PC-9 (cell line): ENCODE data around the gene GALNT5. TPM values are rescaled to one million over a fixed set of nuclear protein-coding genes. Genes with fewer than 3 reads are reported as not detected.

Experiments
- BruUV-seq: library from RNA; stranded (reverse); fragments of 400-500 nt; replicated peaks from 2 replicates; lab custom pipeline; 2021; lab: Mats Ljungman, UMichigan
- CTCF ChIA-PET: fragments of 300-600 bp; sonication (Branson Sonifier 250); formaldehyde crosslinking; loops from one replicate; lab custom pipeline; 2022; ENCODE audit warnings: antibody characterized with exemption; lab: Charles Lee
- POLR2A ChIA-PET: fragments of 300-600 bp; sonication (Branson Sonifier 250); formaldehyde crosslinking; loops from one replicate; lab custom pipeline; 2022; ENCODE audit warnings: antibody characterized with exemption; ENCODE audit not compliant: unreplicated experiment; lab: Charles Lee
- DNase-seq, 2 experiments: peaks; one replicate each; pipeline versions ENCODE4 v3.0.0 to v3.0.0-alpha.2; 2015 to 2022; ENCODE audit warnings: mixed read lengths in 1 of 2
- H2AFZ ChIP-seq: fragments of 200-600 bp; sonication (generic); 2 replicates; pipeline ENCODE4 v1.8.1; 2017; ENCODE audit warnings: antibody characterized with exemption
- H3F3A ChIP-seq: fragments of 200-600 bp; sonication (generic); 2 replicates; pipeline ENCODE4 v1.8.1; 2017; ENCODE audit warnings: antibody characterized with exemption, mild to moderate bottlenecking, low read depth; ENCODE audit not compliant: insufficient read depth
- H3K27ac ChIP-seq: fragments of 200-600 bp; sonication (generic); 2 replicates; pipeline ENCODE4 v1.6.1; 2016; ENCODE audit warnings: mixed run types
- H3K27me3 ChIP-seq: fragments of 200-600 bp; sonication (generic); 2 replicates; pipeline ENCODE4 v1.6.1; 2016; ENCODE audit warnings: low read depth, mixed run types; ENCODE audit not compliant: insufficient read depth
- H3K36me3 ChIP-seq: fragments of 200-600 bp; sonication (generic); 2 replicates; pipeline ENCODE4 v1.6.1; 2016; ENCODE audit warnings: low read depth, mixed run types
- H3K4me1 ChIP-seq: fragments of 200-600 bp; sonication (generic); replicated peaks from 2 replicates; pipeline ENCODE4 v1.6.1; 2016; ENCODE audit warnings: mixed run types; ENCODE audit not compliant: insufficient read depth
- H3K4me2 ChIP-seq: fragments of 200-600 bp; sonication (generic); 2 replicates; pipeline ENCODE4 v1.6.1; 2017; ENCODE audit warnings: mixed run types
- H3K4me3 ChIP-seq: fragments of 200-600 bp; sonication (generic); 2 replicates; pipeline ENCODE4 v1.6.1; 2016; ENCODE audit warnings: mixed run types
- H3K79me2 ChIP-seq: fragments of 200-600 bp; sonication (generic); 2 replicates; pipeline ENCODE4 v1.6.1; 2017; ENCODE audit warnings: low read depth, mixed run types
- H3K9me2 ChIP-seq: fragments of 200-600 bp; sonication (generic); 2 replicates; pipeline ENCODE4 v1.8.1; 2017; ENCODE audit warnings: mild to moderate bottlenecking; ENCODE audit not compliant: insufficient read depth
- H3K9me3 ChIP-seq: fragments of 200-600 bp; sonication (generic); 2 replicates; pipeline ENCODE4 v1.8.1; 2016; ENCODE audit warnings: low read depth; ENCODE audit not compliant: insufficient read depth
- H4K20me1 ChIP-seq: fragments of 200-600 bp; sonication (generic); 2 replicates; pipeline ENCODE4 v1.8.1; 2017; ENCODE audit not compliant: insufficient read depth
- CTCF ChIP-seq: fragments of 200-600 bp; sonication (generic); conservative IDR thresholded peaks from 2 replicates; pipeline ENCODE4 v1.6.1; 2017; ENCODE audit warnings: mixed run types, antibody characterized with exemption, mild to moderate bottlenecking, moderate library complexity
- EZH2 ChIP-seq: fragments of 200-600 bp; sonication (generic); IDR thresholded peaks from 2 replicates; pipeline ENCODE4 v1.8.0; 2017; ENCODE audit warnings: antibody characterized with exemption, low read depth
- intact Hi-C: fragments of 100-400 bp; cut with micrococcal nuclease; formaldehyde crosslinking; loops from one replicate; pipeline ENCODE4 v1.10.0; 2022; ENCODE audit not compliant: unreplicated experiment
- total RNA-seq: library from RNA; stranded (reverse); gene quantifications from 2 replicates; pipeline ENCODE4 v1.2.3, GENCODE V29; 2021

Gene GALNT5
- total RNA-seq, 1 experiment from 2014 or later: 1.9 TPM

DNA sequence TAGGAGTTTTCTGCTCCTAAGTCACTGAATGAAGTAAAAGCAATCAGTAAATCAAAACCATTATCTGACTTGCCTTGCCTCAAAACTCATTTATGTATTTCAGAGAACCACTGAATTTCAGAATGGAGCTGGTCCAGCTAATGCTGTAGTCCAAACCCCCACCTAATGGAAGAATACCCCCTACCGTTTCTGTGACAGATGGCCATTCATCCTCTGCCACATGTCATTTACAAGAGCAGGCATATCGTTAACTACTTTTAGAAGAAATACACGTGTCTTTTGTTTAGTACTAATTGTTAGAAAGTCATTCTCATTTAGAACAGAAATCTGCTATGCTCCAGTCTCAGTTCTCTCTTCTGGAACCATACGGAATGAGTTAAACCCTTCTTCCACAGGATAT lies 12.8 kb upstream of the GALNT5 start:
- intact Hi-C loops: no loop called here
- DNase-seq: no peak
- H3K4me1 ChIP-seq: 0 out of 2 replicates have a peak, but pooled peaks cover 14% of the 10 kb centered on the region

GRCh38 chr2:157245144-157245840 lies 12.2 kb upstream of the GALNT5 start:
- intact Hi-C loops: no loop called here
- TF ChIP-seq EZH2 (no peak), CTCF (no peak)

More for the DNA sequence above, 12.8 kb upstream of the GALNT5 start:
- no peaks in the 10 kb centered on the region for H4K20me1 ChIP-seq
- no peak overlapping the region for H3K27ac ChIP-seq
- no peaks in the 10 kb centered on the region for H3K27me3 ChIP-seq
- POLR2A ChIA-PET: no interaction called here
- no peaks in the 10 kb centered on the region for H3K36me3 ChIP-seq
- H3K4me3 ChIP-seq: no peak overlapping the region
- no peak for TF ChIP-seq CTCF
- no peak for TF ChIP-seq EZH2
- no peaks in the 10 kb centered on the region for H3K9me3 ChIP-seq
- CTCF ChIA-PET: interaction anchor here (0.6 kb wide), 1 partner anchor 10 kb away, joined by 3 read pairs; no protein-coding TSS in a partner anchor
- H2AFZ ChIP-seq: no peak overlapping the region
- H3K9me2 ChIP-seq: no peaks in the 10 kb centered on the region
- BruUV-seq: no TSS peak
- H3F3A ChIP-seq: no peaks in the 10 kb centered on the region
- H3K4me2 ChIP-seq: no peak overlapping the region
- no peaks in the 10 kb centered on the region for H3K79me2 ChIP-seq

GRCh38 chr2:157245846-157246764 lies 11.4 kb upstream of the GALNT5 start:
- H3K4me2 ChIP-seq: peak overlapping the region; percentile 8; the same call in 1 of the 2 replicates
- BruUV-seq: TSS peak; percentile 93
- H3K4me1 ChIP-seq: 0 out of 2 replicates have a peak, but pooled peaks cover 14% of the 10 kb centered on the region
- H3K9me2 ChIP-seq: no peaks in the 10 kb centered on the region
- no peaks in the 10 kb centered on the region for H3K9me3 ChIP-seq
- ChIA-PET CTCF (no interaction called here), POLR2A (no interaction called here)
- H3K79me2 ChIP-seq: no peaks in the 10 kb centered on the region
- no peak overlapping the region for H3K4me3 ChIP-seq
- no peaks in the 10 kb centered on the region for H3F3A ChIP-seq
- no peaks in the 10 kb centered on the region for H3K27me3 ChIP-seq
- peak; percentile 12 to 38 for DNase-seq
- H2AFZ ChIP-seq: peak overlapping the region; percentile 33; the same call in 1 of the 2 replicates
- TF ChIP-seq CTCF (no peak), EZH2 (no peak)
- no peaks in the 10 kb centered on the region for H4K20me1 ChIP-seq
- no peaks in the 10 kb centered on the region for H3K36me3 ChIP-seq
- intact Hi-C loops: loop anchor here (1.0 kb wide), 1 partner anchor 11 kb away; the partner anchor contains the start of gene GALNT5
- H3K27ac ChIP-seq: no peak overlapping the region

More at GRCh38 chr2:157245144-157245840, 12.2 kb upstream of the GALNT5 start:
- no peaks in the 10 kb centered on the region for H3K36me3 ChIP-seq
- no peaks in the 10 kb centered on the region for H3K9me2 ChIP-seq
- no peaks in the 10 kb centered on the region for H4K20me1 ChIP-seq
- H3K27me3 ChIP-seq: no peaks in the 10 kb centered on the region
- no peaks in the 10 kb centered on the region for H3K9me3 ChIP-seq
- no peaks in the 10 kb centered on the region for H3F3A ChIP-seq
- no peak overlapping the region for H3K4me2 ChIP-seq
- ChIA-PET POLR2A (no interaction called here), CTCF (interaction anchor here (0.6 kb wide), 1 partner anchor 10 kb away, joined by 3 read pairs; no protein-coding TSS in a partner anchor)
- H3K27ac ChIP-seq: no peak overlapping the region
- no peaks in the 10 kb centered on the region for H3K79me2 ChIP-seq
- no peak overlapping the region for H3K4me3 ChIP-seq
- BruUV-seq: no TSS peak
- H2AFZ ChIP-seq: no peak overlapping the region
- no peak for DNase-seq
- H3K4me1 ChIP-seq: 0 out of 2 replicates have a peak, but pooled peaks cover 14% of the 10 kb centered on the region
